GM12878 (cell line): ENCODE measurements around the gene SLC38A1. TPM values are rescaled to one million over a fixed set of nuclear protein-coding genes. Genes with fewer than 3 reads are reported as not detected.

Experiments used
- BACH1 ChIP-seq: fragments of 450-650 bp; IDR thresholded peaks from 2 replicates; pipeline ENCODE4 v1.6.1; 2017; ENCODE audit warnings: mild to moderate bottlenecking, borderline replicate concordance
- EED ChIP-seq: sonication (generic); IDR thresholded peaks from 2 replicates; pipeline ENCODE4 v1.6.1; 2016; ENCODE audit warnings: antibody characterized with exemption, low read depth
- EP300 ChIP-seq, 2 experiments: fragments of 150-350 bp in 1 of 2; IDR thresholded peaks; 2 replicates each; pipeline ENCODE4 v1.6.1; 2011 to 2012; ENCODE audit warnings: low read depth in 2 of 2, low read length in 2 of 2, borderline replicate concordance in 1 of 2, improper control_type of control experiment in 1 of 2, inconsistent platforms in 1 of 2; ENCODE audit not compliant: control insufficient read depth in 1 of 2
- FOS ChIP-seq: IDR thresholded peaks from 3 replicates; pipeline ENCODE4 v1.6.1; 2011; ENCODE audit warnings: borderline replicate concordance; ENCODE audit not compliant: insufficient read length; ENCODE audit errors: extremely low read depth
- NFYA ChIP-seq: IDR thresholded peaks from 2 replicates; pipeline ENCODE4 v1.6.1; 2011; ENCODE audit warnings: low read depth, mild to moderate bottlenecking, low read length, improper control_type of control experiment, borderline replicate concordance
- POLR2A ChIP-seq: IDR thresholded peaks from 2 replicates; pipeline ENCODE4 v1.6.1; 2011; ENCODE audit warnings: low read depth, mild to moderate bottlenecking, low read length
- POU2F2 ChIP-seq: IDR thresholded peaks from 3 replicates; pipeline ENCODE4 v1.6.1; 2011; ENCODE audit warnings: low read depth, mild to moderate bottlenecking, low read length, borderline replicate concordance
- SPI1 ChIP-seq: IDR thresholded peaks from 2 replicates; pipeline ENCODE4 v1.6.1; 2011; ENCODE audit warnings: low read depth, mild to moderate bottlenecking, low read length, moderate library complexity, borderline replicate concordance; ENCODE audit not compliant: insufficient read depth
- SRF ChIP-seq, 2 experiments: IDR thresholded peaks; 2 replicates each; pipeline ENCODE4 v1.6.1; 2011; ENCODE audit warnings: low read depth in 2 of 2, low read length in 2 of 2, mild to moderate bottlenecking in 1 of 2, moderate library complexity in 1 of 2
- TCF7 ChIP-seq: IDR thresholded peaks from 2 replicates; pipeline ENCODE4 v1.6.1; 2014; ENCODE audit warnings: antibody characterized with exemption, borderline replicate concordance
- WRNIP1 ChIP-seq: IDR thresholded peaks from 2 replicates; pipeline ENCODE4 v1.6.1; 2011; ENCODE audit warnings: low read depth, low read length, improper control_type of control experiment, borderline replicate concordance
- YBX1 ChIP-seq: fragments of 450-650 bp; IDR thresholded peaks from 2 replicates; pipeline ENCODE4 v1.6.1; 2016; ENCODE audit warnings: antibody characterized with exemption
- ZNF384 ChIP-seq: IDR thresholded peaks from 2 replicates; pipeline ENCODE4 v1.6.1; 2012; ENCODE audit warnings: low read depth, mild to moderate bottlenecking, low read length, improper control_type of control experiment, borderline replicate concordance
- ZNF622 ChIP-seq: fragments of 450-650 bp; IDR thresholded peaks from 2 replicates; pipeline ENCODE4 v1.6.1; 2017; ENCODE audit warnings: mild to moderate bottlenecking, inconsistent platforms
- polyA plus RNA-seq, 11 experiments: library from polyadenylated mRNA; depleted of rRNA in 4 of 11; unstranded in 6 of 11; stranded (reverse) in 5 of 11; fragments of >200 nt; fragmentation: Nextera tagmentation in 4 of 11; fragmentation: Illumina TruSeq in 1 of 11; extraction: Ambion mirVana in 4 of 11; extraction: Trizol in 1 of 11; gene quantifications; 1 replicate in 1 of 11; 2 replicates in 10 of 11; pipeline versions ENCODE4 v1.2.1 to v1.2.3, GENCODE V29; 2011 to 2016; ENCODE audit warnings: inconsistent platforms in 2 of 11, missing spikeins in 2 of 11, low read depth in 1 of 11
- total RNA-seq, 4 experiments: library from RNA; depleted of rRNA in 3 of 4; stranded (reverse); fragments of >200 nt in 3 of 4; fragmentation: Illumina TruSeq in 1 of 4; extraction: Trizol in 1 of 4; gene quantifications; 2 replicates each; pipeline versions ENCODE4 v1.2.1 to v1.2.3, GENCODE V29; 2013 to 2021
- TF ChIP-seq, protein P1 (sequence below): IDR thresholded peaks from 2 replicates; pipeline ENCODE4 v1.6.1; 2012; ENCODE audit warnings: improper control_type of control experiment, low read depth, low read length; ENCODE audit not compliant: insufficient replicate concordance
- TF ChIP-seq, protein P2 (sequence below): fragments of 450-650 bp; formaldehyde crosslinking; IDR thresholded peaks from 2 replicates; pipeline ENCODE4 v1.4.0; 2022; ENCODE audit warnings: mild to moderate bottlenecking, moderate library complexity
- TF ChIP-seq, protein P3 (sequence below): IDR thresholded peaks from 2 replicates; pipeline ENCODE4 v1.6.1; 2011; ENCODE audit warnings: low read depth, low read length, improper control_type of control experiment, borderline replicate concordance
- TF ChIP-seq, protein P4 (sequence below): fragments of 450-650 bp; IDR thresholded peaks from 2 replicates; pipeline ENCODE4 v1.6.1; 2016; ENCODE audit warnings: mild to moderate bottlenecking

Gene SLC38A1
- total and polyA plus RNA-seq, 10 of the 15 experiments (the other 5 are each of a cell fraction or from before 2014, with no cell fraction given), result 38.1 to 191 (median 144) TPM

DNA sequence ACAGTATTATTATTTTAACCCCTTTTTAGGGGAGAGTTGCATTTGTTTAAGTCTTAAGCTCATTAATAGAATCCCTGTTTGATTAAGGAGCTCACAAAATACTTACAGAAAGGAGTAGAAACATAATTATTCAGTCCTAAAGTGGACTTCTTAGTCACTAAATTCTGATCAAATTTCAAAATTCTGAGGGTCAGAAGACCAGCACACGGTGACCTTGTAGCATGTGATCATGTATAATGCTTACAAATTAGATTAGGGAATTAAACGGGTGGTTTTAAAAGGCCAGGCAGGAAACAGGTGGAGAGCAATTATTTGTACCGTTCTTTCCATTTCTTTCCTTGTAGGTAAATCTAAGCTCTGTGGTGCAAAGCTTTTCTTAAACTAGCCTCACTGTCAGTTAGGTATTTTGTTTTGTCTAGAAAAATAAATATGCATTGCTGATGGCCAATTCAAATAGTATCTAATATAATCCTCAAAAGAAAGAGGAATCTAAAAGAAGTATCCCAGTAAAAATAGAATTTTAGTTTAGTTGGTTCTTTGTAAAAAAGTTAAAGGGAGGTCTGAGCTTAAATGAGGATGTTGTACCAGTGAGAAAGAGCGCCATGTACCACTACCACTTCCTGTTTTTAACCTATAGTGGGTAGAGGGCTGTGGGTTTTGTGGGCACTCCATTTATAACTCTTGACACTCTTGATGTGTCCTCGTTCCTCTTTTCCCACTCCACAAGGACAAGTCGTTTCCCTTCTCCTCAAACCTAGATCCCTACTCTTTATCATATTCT lies 51.1 kb downstream of the SLC38A1 start (continued):
- TF ChIP-seq, protein P1, sequence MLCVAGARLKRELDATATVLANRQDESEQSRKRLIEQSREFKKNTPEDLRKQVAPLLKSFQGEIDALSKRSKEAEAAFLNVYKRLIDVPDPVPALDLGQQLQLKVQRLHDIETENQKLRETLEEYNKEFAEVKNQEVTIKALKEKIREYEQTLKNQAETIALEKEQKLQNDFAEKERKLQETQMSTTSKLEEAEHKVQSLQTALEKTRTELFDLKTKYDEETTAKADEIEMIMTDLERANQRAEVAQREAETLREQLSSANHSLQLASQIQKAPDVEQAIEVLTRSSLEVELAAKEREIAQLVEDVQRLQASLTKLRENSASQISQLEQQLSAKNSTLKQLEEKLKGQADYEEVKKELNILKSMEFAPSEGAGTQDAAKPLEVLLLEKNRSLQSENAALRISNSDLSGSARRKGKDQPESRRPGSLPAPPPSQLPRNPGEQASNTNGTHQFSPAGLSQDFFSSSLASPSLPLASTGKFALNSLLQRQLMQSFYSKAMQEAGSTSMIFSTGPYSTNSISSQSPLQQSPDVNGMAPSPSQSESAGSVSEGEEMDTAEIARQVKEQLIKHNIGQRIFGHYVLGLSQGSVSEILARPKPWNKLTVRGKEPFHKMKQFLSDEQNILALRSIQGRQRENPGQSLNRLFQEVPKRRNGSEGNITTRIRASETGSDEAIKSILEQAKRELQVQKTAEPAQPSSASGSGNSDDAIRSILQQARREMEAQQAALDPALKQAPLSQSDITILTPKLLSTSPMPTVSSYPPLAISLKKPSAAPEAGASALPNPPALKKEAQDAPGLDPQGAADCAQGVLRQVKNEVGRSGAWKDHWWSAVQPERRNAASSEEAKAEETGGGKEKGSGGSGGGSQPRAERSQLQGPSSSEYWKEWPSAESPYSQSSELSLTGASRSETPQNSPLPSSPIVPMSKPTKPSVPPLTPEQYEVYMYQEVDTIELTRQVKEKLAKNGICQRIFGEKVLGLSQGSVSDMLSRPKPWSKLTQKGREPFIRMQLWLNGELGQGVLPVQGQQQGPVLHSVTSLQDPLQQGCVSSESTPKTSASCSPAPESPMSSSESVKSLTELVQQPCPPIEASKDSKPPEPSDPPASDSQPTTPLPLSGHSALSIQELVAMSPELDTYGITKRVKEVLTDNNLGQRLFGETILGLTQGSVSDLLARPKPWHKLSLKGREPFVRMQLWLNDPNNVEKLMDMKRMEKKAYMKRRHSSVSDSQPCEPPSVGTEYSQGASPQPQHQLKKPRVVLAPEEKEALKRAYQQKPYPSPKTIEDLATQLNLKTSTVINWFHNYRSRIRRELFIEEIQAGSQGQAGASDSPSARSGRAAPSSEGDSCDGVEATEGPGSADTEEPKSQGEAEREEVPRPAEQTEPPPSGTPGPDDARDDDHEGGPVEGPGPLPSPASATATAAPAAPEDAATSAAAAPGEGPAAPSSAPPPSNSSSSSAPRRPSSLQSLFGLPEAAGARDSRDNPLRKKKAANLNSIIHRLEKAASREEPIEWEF, result peak; percentile 56
- TF ChIP-seq POU2F2 (peak; percentile 81), ZNF622 (no peak), TCF7 (no peak), YBX1 (no peak), SRF (IDR thresholded peaks at IDR 0.05; ENCODE audit: low read depth in 2 of 2, low read length in 2 of 2) (0 out of 4 replicates have a peak, but pooled peaks of 1 of the 2 experiments have one; percentile 39), FOS (no peak), EP300 (IDR thresholded peaks at IDR 0.05; ENCODE audit: borderline replicate concordance in 1 of 2, control insufficient read depth in 1 of 2, low read depth in 2 of 2, low read length in 2 of 2) (peak; percentile 95 to 97), BACH1 (peak; percentile 96), SPI1 (peak; percentile 100), POLR2A (no peak), WRNIP1 (no peak), NFYA (no peak), EED (peak; percentile 99), ZNF384 (no peak)
- TF ChIP-seq, protein P2, sequence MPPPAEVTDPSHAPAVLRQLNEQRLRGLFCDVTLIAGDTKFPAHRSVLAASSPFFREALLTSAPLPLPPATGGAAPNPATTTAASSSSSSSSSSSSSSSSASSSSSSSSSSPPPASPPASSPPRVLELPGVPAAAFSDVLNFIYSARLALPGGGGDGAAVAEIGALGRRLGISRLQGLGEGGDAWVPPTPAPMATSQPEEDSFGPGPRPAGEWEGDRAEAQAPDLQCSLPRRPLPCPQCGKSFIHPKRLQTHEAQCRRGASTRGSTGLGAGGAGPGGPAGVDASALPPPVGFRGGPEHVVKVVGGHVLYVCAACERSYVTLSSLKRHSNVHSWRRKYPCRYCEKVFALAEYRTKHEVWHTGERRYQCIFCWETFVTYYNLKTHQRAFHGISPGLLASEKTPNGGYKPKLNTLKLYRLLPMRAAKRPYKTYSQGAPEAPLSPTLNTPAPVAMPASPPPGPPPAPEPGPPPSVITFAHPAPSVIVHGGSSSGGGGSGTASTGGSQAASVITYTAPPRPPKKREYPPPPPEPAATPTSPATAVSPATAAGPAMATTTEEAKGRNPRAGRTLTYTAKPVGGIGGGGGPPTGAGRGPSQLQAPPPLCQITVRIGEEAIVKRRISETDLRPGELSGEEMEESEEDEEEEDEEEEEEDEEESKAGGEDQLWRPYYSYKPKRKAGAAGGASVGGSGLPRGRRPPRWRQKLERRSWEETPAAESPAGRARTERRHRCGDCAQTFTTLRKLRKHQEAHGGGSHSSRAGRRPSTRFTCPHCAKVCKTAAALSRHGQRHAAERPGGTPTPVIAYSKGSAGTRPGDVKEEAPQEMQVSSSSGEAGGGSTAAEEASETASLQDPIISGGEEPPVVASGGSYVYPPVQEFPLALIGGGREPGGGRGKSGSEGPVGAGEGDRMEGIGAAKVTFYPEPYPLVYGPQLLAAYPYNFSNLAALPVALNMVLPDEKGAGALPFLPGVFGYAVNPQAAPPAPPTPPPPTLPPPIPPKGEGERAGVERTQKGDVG, result no peak
- TF ChIP-seq, protein P3, sequence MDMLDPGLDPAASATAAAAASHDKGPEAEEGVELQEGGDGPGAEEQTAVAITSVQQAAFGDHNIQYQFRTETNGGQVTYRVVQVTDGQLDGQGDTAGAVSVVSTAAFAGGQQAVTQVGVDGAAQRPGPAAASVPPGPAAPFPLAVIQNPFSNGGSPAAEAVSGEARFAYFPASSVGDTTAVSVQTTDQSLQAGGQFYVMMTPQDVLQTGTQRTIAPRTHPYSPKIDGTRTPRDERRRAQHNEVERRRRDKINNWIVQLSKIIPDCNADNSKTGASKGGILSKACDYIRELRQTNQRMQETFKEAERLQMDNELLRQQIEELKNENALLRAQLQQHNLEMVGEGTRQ, result no peak
- TF ChIP-seq, protein P4, sequence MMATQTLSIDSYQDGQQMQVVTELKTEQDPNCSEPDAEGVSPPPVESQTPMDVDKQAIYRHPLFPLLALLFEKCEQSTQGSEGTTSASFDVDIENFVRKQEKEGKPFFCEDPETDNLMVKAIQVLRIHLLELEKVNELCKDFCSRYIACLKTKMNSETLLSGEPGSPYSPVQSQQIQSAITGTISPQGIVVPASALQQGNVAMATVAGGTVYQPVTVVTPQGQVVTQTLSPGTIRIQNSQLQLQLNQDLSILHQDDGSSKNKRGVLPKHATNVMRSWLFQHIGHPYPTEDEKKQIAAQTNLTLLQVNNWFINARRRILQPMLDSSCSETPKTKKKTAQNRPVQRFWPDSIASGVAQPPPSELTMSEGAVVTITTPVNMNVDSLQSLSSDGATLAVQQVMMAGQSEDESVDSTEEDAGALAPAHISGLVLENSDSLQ, result no peak
